ENCODE data around the gene STXBP5L.
A peak's percentile ranks its signal among the peaks of the same experiment; 100 is the strongest.

Gene STXBP5L

DNA sequence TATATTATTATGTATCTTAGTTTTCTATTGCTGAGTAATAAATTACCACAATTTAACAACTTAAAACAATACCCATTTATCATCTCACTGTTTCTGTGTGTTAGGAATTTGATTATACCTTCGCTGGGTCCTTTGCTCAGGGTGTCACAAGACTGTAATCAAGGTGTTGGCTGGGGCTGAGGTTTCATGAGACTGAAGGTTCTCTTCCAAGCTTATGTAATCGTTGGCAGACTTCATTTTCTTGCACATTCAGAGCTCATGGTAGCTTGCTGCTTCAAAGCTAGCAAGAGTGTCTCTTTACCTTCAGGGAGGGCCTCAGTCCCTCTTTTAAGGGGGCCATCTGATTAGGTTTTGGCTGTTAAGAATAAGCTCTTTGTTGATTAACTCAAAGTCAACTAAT lies 344.7 kb downstream of the STXBP5L start:
- H3K4me3 ChIP-seq (ENCODE audit: low read depth, low read length) = no peak overlapping the region
- DNase-seq (ENCODE audit: low read depth) = no peak
- no peak for TF ChIP-seq POLR2A (IDR thresholded peaks at IDR 0.05; ENCODE audit: extremely low read depth, insufficient read length)
- TF ChIP-seq, protein P1, sequence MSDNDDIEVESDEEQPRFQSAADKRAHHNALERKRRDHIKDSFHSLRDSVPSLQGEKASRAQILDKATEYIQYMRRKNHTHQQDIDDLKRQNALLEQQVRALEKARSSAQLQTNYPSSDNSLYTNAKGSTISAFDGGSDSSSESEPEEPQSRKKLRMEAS (IDR thresholded peaks at IDR 0.05; ENCODE audit: low read depth, low read length) = no peak
- TF ChIP-seq, protein P2, sequence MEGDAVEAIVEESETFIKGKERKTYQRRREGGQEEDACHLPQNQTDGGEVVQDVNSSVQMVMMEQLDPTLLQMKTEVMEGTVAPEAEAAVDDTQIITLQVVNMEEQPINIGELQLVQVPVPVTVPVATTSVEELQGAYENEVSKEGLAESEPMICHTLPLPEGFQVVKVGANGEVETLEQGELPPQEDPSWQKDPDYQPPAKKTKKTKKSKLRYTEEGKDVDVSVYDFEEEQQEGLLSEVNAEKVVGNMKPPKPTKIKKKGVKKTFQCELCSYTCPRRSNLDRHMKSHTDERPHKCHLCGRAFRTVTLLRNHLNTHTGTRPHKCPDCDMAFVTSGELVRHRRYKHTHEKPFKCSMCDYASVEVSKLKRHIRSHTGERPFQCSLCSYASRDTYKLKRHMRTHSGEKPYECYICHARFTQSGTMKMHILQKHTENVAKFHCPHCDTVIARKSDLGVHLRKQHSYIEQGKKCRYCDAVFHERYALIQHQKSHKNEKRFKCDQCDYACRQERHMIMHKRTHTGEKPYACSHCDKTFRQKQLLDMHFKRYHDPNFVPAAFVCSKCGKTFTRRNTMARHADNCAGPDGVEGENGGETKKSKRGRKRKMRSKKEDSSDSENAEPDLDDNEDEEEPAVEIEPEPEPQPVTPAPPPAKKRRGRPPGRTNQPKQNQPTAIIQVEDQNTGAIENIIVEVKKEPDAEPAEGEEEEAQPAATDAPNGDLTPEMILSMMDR (IDR thresholded peaks at IDR 0.05; ENCODE audit: low read depth, low read length) = no peak
- no peak for TF ChIP-seq MYC (IDR thresholded peaks at IDR 0.05; ENCODE audit: low read depth, low read length)

DNA sequence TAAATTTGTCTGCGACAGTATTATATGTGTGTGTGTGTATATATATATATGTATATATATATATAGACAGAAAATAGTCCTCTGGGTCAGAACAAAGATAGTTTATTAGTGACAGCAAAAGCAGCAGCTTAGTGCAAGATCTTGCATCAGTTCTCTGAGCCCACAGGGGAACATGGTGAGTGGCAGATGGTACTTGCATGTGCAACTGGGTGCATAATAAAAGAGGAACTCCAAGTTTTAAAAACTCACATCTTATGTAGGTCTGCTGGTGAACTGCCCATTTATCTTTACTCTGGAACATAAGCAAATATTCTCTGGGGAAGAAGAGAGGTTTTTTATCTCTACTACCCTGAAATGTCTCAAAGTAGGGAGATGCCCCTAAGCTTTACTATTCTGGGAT lies 361.4 kb downstream of the STXBP5L start:
- H3K4me3 ChIP-seq (ENCODE audit: low read depth, low read length) = no peak overlapping the region
- DNase-seq (ENCODE audit: low read depth) = peak; percentile 15
- TF ChIP-seq, protein P1 (IDR thresholded peaks at IDR 0.05; ENCODE audit: low read depth, low read length) = no peak
- TF ChIP-seq, protein P2 (IDR thresholded peaks at IDR 0.05; ENCODE audit: low read depth, low read length) = no peak
- TF ChIP-seq POLR2A (IDR thresholded peaks at IDR 0.05; ENCODE audit: extremely low read depth, insufficient read length) (no peak), MYC (IDR thresholded peaks at IDR 0.05; ENCODE audit: low read depth, low read length) (no peak)

DNA sequence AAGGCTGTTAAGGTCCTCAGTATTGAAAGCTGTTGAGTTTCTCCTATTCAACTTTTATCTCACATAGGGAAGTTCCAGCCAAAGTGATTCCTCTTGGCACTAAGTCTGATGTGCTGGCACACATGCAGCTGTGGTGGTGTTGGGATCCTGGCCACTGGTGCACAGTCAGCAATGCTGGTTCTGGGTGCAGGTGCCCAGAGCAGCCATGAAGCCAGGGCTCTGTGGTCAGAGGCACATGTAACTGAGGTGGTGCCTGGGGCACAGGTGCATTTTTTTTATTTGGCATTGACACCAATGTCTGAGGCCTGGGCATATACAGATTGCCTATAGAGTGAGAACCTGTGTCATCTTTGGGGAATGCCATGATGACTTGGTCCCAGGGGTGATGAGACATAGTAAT lies 366.4 kb downstream of the STXBP5L start:
- H3K4me3 ChIP-seq (ENCODE audit: low read depth, low read length) = no peak overlapping the region
- TF ChIP-seq MYC (IDR thresholded peaks at IDR 0.05; ENCODE audit: low read depth, low read length) (no peak), POLR2A (IDR thresholded peaks at IDR 0.05; ENCODE audit: extremely low read depth, insufficient read length) (no peak)
- TF ChIP-seq, protein P2 (IDR thresholded peaks at IDR 0.05; ENCODE audit: low read depth, low read length) = no peak
- TF ChIP-seq, protein P1 (IDR thresholded peaks at IDR 0.05; ENCODE audit: low read depth, low read length) = no peak
- DNase-seq (ENCODE audit: low read depth) = no peak

DNA sequence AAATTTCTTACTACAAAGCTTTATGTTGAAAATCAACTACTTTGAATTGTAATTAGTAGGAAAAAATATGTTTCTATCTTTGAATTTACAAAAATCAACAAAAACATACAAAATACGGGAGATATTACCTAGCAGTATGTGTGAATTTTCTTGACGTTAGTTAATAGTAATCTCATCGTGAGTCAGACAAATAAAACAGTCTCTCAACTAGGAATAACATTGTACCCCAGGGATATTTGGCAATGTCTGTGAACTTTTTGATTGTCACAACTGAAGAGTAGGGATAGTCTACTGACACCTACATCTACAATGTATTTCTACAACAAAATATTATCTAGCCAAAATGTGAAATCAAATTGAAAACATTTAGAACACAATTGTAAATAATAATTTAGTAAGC lies 387.4 kb downstream of the STXBP5L start:
- DNase-seq (ENCODE audit: low read depth) = no peak
- TF ChIP-seq, protein P2 (IDR thresholded peaks at IDR 0.05; ENCODE audit: low read depth, low read length) = no peak
- no peak for TF ChIP-seq POLR2A (IDR thresholded peaks at IDR 0.05; ENCODE audit: extremely low read depth, insufficient read length)
- TF ChIP-seq MYC (IDR thresholded peaks at IDR 0.05; ENCODE audit: low read depth, low read length) = no peak
- TF ChIP-seq, protein P1 (IDR thresholded peaks at IDR 0.05; ENCODE audit: low read depth, low read length) = no peak
- H3K4me3 ChIP-seq (ENCODE audit: low read depth, low read length) = no peak overlapping the region

DNA sequence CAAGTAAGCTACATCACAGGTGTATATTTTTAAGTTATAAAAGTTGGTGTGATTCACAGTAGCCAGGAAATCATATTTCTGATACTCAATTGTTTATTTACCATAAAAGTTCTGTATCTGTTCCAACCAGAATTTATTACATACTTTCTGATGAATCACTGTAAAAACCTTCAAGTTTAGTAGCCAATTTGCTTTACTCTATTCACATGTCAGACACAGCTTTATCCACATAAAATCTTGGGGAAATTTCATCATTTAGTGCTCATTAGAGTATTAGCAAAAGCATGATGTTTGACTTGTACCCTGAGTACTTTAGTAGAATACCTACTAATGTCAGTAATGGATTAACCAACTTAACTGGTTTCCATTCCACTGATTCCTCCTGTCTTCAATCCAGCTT lies 388.0 kb downstream of the STXBP5L start:
- H3K4me3 ChIP-seq (ENCODE audit: low read depth, low read length) = no peak overlapping the region
- TF ChIP-seq, protein P2 (IDR thresholded peaks at IDR 0.05; ENCODE audit: low read depth, low read length) = no peak
- no peak for TF ChIP-seq MYC (IDR thresholded peaks at IDR 0.05; ENCODE audit: low read depth, low read length)
- TF ChIP-seq, protein P1 (IDR thresholded peaks at IDR 0.05; ENCODE audit: low read depth, low read length) = no peak
- TF ChIP-seq POLR2A (IDR thresholded peaks at IDR 0.05; ENCODE audit: extremely low read depth, insufficient read length) = no peak
- DNase-seq (ENCODE audit: low read depth) = no peak

DNA sequence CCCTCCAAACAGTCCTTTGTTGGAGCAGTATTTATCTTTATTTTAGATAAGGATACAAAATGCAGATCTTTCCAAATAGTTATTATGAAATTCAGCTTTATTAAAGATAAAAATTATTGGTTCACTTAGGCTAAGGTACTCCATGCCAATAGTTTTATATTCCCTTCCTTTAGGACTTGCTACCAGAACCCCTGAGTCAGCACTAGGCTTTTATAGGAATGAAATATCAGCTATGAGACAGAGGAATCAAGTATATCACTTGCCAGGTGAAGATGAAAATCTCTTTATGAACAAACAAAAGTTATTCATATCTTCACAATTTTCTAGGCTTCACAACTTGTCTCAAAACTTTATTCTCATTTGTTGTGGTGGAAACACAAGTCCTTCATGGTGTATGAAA lies 416.3 kb downstream of the STXBP5L start:
- TF ChIP-seq, protein P2 (IDR thresholded peaks at IDR 0.05; ENCODE audit: low read depth, low read length) = no peak
- TF ChIP-seq, protein P1 (IDR thresholded peaks at IDR 0.05; ENCODE audit: low read depth, low read length) = no peak
- TF ChIP-seq MYC (IDR thresholded peaks at IDR 0.05; ENCODE audit: low read depth, low read length) = no peak
- TF ChIP-seq POLR2A (IDR thresholded peaks at IDR 0.05; ENCODE audit: extremely low read depth, insufficient read length) = no peak
- H3K4me3 ChIP-seq (ENCODE audit: low read depth, low read length) = no peak overlapping the region
- no peak for DNase-seq (ENCODE audit: low read depth)

All from NB4 (cell line).